DOHH2 (cell line): Measurements from ENCODE around the gene CCDC85B.

Experiments
- H3F3A ChIP-seq: fragments of 200-600 bp; sonication (generic), shearing (Covaris generic); 2 replicates; pipeline ENCODE4 v1.6.0; 2016; ENCODE audit warnings: antibody characterized with exemption, mild to moderate bottlenecking; ENCODE audit not compliant: control insufficient read depth, insufficient read depth
- H3K27ac ChIP-seq: fragments of 200-600 bp; sonication (generic); 2 replicates; pipeline ENCODE4 v1.5.1; 2014; ENCODE audit warnings: low read depth, mild to moderate bottlenecking, low read length, moderate library complexity
- H3K27me3 ChIP-seq: fragments of 200-600 bp; sonication (generic); 2 replicates; pipeline ENCODE4 v1.6.1; 2014; ENCODE audit warnings: mild to moderate bottlenecking, low read length, mixed read lengths; ENCODE audit not compliant: control insufficient read depth
- H3K36me3 ChIP-seq: fragments of 200-600 bp; sonication (generic); 2 replicates; pipeline ENCODE4 v1.6.1; 2014; ENCODE audit warnings: mild to moderate bottlenecking, low read length, moderate library complexity, mixed read lengths; ENCODE audit not compliant: control insufficient read depth
- H3K4me1 ChIP-seq: fragments of 200-600 bp; sonication (generic); 2 replicates; pipeline ENCODE4 v1.6.1; 2014; ENCODE audit warnings: mild to moderate bottlenecking, low read length, mixed read lengths; ENCODE audit not compliant: control insufficient read depth
- H3K4me2 ChIP-seq: fragments of 200-600 bp; sonication (generic); 2 replicates; pipeline ENCODE4 v1.6.0; 2014; ENCODE audit warnings: mild to moderate bottlenecking, low read length, moderate library complexity
- H3K4me3 ChIP-seq: fragments of 200-600 bp; sonication (generic); 2 replicates; pipeline ENCODE4 v1.5.1; 2014; ENCODE audit warnings: mild to moderate bottlenecking, low read length, mixed read lengths
- H3K79me2 ChIP-seq: fragments of 200-600 bp; sonication (generic); 2 replicates; pipeline ENCODE4 v1.6.1; 2014; ENCODE audit warnings: mild to moderate bottlenecking, low read length, mixed read lengths; ENCODE audit not compliant: control insufficient read depth
- H3K9me2 ChIP-seq: fragments of 200-600 bp; sonication (generic); replicated peaks from 2 replicates; pipeline ENCODE4 v1.6.1; 2014; ENCODE audit warnings: mild to moderate bottlenecking, low read length, mixed read lengths; ENCODE audit not compliant: control insufficient read depth
- H3K9me3 ChIP-seq: fragments of 200-600 bp; sonication (generic); 2 replicates; pipeline ENCODE4 v1.6.1; 2014; ENCODE audit warnings: antibody characterized with exemption, low read length, mixed read lengths; ENCODE audit not compliant: control insufficient read depth, insufficient read depth
- H4K20me1 ChIP-seq: fragments of 200-600 bp; sonication (generic); 2 replicates; pipeline ENCODE4 v1.6.0; 2014; ENCODE audit warnings: low read depth, mild to moderate bottlenecking, antibody characterized with exemption, low read length, moderate library complexity; ENCODE audit not compliant: control insufficient read depth, insufficient read depth
- EZH2phosphoT487 ChIP-seq: fragments of 200-600 bp; sonication (generic); IDR thresholded peaks from 2 replicates; pipeline ENCODE4 v1.6.1; 2017; ENCODE audit warnings: borderline replicate concordance, mild to moderate bottlenecking, antibody characterized with exemption, low read length, moderate library complexity, mixed read lengths
- TF ChIP-seq, protein P1 (sequence below): fragments of 200-600 bp; sonication (generic); IDR thresholded peaks from one replicate; pipeline ENCODE4 v1.5.1; 2014; ENCODE audit warnings: antibody characterized with exemption, mild to moderate bottlenecking, low read depth, low read length; ENCODE audit not compliant: poor library complexity, severe bottlenecking

Gene CCDC85B

DNA sequence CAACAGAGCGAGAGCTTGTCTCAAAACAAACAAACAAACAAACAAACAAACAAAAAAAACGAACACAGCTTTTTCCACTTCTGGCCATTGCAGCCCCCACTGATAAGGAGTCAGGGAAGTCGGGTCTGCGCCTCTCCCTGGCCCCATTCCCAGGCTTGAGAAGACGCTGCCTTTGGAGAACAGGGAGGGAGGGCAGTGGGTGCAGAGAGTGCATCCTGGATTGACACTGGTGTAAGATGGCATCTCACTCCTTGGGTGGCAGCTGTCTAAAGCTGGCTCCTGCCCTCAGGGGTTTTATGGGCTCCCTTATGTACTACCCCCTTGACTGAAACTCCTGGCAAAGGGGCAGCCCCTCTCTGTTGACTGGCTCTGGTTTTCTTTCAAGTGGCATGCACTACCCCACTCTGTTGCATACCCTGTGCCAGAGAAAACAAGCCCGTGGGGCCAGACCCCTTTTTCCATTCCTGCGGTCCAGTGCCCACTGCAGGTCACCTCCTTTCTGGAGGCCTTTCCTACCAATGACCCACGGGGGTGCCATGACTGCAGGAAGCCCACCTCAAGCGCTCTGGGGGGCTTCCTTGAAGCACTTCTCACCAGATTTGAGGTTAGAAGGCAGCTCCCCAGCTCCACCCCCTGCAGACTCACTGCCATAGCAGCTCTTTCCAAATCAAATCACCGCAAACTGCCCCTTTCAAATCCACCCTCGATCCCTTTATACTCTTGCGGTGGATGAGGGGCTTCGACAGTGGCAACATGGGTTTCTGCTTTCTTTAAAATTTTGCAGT is 41.5 kb downstream of the CCDC85B start:
- Histone ChIP-seq H3F3A (no peaks in the 10 kb centered on the region), H3K4me1 (peaks cover 6% of the 10 kb centered on the region; the same call in 1 of the 2 replicates), H3K27me3 (no peaks in the 10 kb centered on the region), H3K79me2 (no peaks in the 10 kb centered on the region), H3K36me3 (no peaks in the 10 kb centered on the region), H3K4me3 (no peak overlapping the region), H3K9me2 (no peaks in the 10 kb centered on the region), H3K27ac (no peak overlapping the region), H4K20me1 (no peaks in the 10 kb centered on the region), H3K9me3 (no peaks in the 10 kb centered on the region), H3K4me2 (no peak overlapping the region)
- TF ChIP-seq, protein P1, sequence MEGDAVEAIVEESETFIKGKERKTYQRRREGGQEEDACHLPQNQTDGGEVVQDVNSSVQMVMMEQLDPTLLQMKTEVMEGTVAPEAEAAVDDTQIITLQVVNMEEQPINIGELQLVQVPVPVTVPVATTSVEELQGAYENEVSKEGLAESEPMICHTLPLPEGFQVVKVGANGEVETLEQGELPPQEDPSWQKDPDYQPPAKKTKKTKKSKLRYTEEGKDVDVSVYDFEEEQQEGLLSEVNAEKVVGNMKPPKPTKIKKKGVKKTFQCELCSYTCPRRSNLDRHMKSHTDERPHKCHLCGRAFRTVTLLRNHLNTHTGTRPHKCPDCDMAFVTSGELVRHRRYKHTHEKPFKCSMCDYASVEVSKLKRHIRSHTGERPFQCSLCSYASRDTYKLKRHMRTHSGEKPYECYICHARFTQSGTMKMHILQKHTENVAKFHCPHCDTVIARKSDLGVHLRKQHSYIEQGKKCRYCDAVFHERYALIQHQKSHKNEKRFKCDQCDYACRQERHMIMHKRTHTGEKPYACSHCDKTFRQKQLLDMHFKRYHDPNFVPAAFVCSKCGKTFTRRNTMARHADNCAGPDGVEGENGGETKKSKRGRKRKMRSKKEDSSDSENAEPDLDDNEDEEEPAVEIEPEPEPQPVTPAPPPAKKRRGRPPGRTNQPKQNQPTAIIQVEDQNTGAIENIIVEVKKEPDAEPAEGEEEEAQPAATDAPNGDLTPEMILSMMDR = no peak
- TF ChIP-seq EZH2phosphoT487 = no peak

DNA sequence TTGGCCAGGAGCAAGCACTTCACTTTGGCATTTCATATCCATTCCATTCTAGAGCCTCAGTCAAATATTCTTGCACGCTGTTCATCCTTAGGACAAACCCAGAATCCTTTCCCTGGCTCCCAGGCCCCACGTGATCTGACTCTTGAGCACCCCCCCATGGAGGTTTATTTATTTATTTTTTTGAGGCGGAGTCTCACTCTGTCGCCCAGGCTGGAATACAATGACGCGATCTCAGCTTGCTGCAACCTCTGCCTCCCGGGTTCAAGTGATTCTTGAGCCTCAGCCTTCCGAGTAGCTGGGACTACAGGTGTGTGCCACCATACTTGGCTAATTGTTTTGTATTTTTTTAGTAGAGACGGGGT is 42.1 kb downstream of the CCDC85B start:
- H3K4me3 ChIP-seq = no peak overlapping the region
- no peaks in the 10 kb centered on the region for H3K79me2 ChIP-seq
- no peaks in the 10 kb centered on the region for H3K9me3 ChIP-seq
- no peaks in the 10 kb centered on the region for H3K36me3 ChIP-seq
- no peaks in the 10 kb centered on the region for H3F3A ChIP-seq
- TF ChIP-seq EZH2phosphoT487 = no peak
- TF ChIP-seq, protein P1 = no peak
- no peaks in the 10 kb centered on the region for H3K9me2 ChIP-seq
- H3K27me3 ChIP-seq = no peaks in the 10 kb centered on the region
- H4K20me1 ChIP-seq = no peaks in the 10 kb centered on the region
- H3K4me2 ChIP-seq = no peak overlapping the region
- H3K27ac ChIP-seq = no peak overlapping the region
- H3K4me1 ChIP-seq = peaks cover 6% of the 10 kb centered on the region; the same call in 1 of the 2 replicates

DNA sequence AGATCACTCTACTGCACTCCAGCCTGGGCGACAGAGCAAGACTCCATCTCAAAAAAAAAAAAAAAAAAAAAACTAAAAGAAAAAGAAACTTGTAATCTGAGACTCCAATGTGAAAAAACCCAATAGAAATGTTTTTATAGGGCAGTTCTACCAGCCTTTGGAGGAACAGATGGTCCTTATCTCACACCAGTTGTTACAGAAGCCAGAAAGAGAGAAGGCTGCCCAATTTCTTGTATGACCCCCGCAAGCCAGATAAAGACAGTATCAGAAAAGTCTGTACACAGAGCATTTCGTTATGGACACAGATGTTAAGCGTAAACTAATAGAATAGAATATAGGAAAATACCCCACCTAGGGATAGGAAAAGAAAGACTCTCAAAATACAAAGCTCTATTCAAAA is 43.5 kb downstream of the CCDC85B start:
- Histone ChIP-seq H4K20me1 (no peaks in the 10 kb centered on the region), H3K27me3 (peaks cover 7% of the 10 kb centered on the region; the same call in 1 of the 2 replicates), H3F3A (no peaks in the 10 kb centered on the region), H3K9me2 (no peaks in the 10 kb centered on the region), H3K79me2 (no peaks in the 10 kb centered on the region), H3K27ac (no peak overlapping the region), H3K36me3 (no peaks in the 10 kb centered on the region), H3K4me1 (peaks cover 6% of the 10 kb centered on the region; the same call in 1 of the 2 replicates), H3K4me2 (no peak overlapping the region), H3K4me3 (no peak overlapping the region), H3K9me3 (no peaks in the 10 kb centered on the region)
- no peak for TF ChIP-seq EZH2phosphoT487
- TF ChIP-seq, protein P1 = no peak
